Activated CD4-positive, alpha-beta memory T cell treated with anti-CD3 and anti-CD28 coated beads, Interleukin-2, amount 10 ng/mL, durations not matched to agents 7 days and 5 days (primary cell): ENCODE measurements around the gene AICDA. TPM values are rescaled to one million over a fixed set of nuclear protein-coding genes. Genes with fewer than 3 reads are reported as not detected.
"Not testable (repeated sequence)": the region's sequence is repeated elsewhere in the genome, so short reads cannot be mapped to it uniquely, and the experiment has no call there.

Experiments
- CTCF ChIA-PET: fragments of 350-600 bp; sonication (Branson Sonifier 250); formaldehyde crosslinking; loops from one replicate; lab custom pipeline; 2021; ENCODE audit warnings: antibody characterized with exemption, inconsistent platforms; lab: Charles Lee
- POLR2A ChIA-PET: fragments of 350-600 bp; sonication (Branson Sonifier 250); formaldehyde crosslinking; loops from one replicate; lab custom pipeline; 2021; ENCODE audit warnings: antibody characterized with exemption; lab: Charles Lee
- DNase-seq: peaks from one replicate; pipeline ENCODE4 v3.0.0-alpha.2; 2020
- H3K27ac Mint-ChIP-seq: one replicate; pipeline ENCODE4 v1.8.0; 2021; ENCODE audit warnings: mild to moderate bottlenecking, mixed read lengths
- H3K27me3 Mint-ChIP-seq: one replicate; pipeline ENCODE4 v1.8.0; 2021; ENCODE audit warnings: mixed read lengths
- H3K36me3 Mint-ChIP-seq: one replicate; pipeline ENCODE4 v1.8.0; 2021; ENCODE audit warnings: low read depth, mixed read lengths
- H3K4me1 Mint-ChIP-seq: one replicate; pipeline ENCODE4 v1.8.0; 2021; ENCODE audit warnings: mixed read lengths
- H3K4me3 Mint-ChIP-seq: one replicate; pipeline ENCODE4 v1.8.0; 2021; ENCODE audit warnings: mild to moderate bottlenecking, mixed read lengths
- H3K9me3 Mint-ChIP-seq: one replicate; pipeline ENCODE4 v1.8.0; 2021; ENCODE audit warnings: mixed read lengths
- total RNA-seq, 2 experiments: library from RNA; stranded (reverse); gene quantifications; one replicate each; pipeline ENCODE4 v1.2.3, GENCODE V29; 2021

AICDA gene
- total RNA-seq, 2 experiments from 2014 or later = not detected

DNA sequence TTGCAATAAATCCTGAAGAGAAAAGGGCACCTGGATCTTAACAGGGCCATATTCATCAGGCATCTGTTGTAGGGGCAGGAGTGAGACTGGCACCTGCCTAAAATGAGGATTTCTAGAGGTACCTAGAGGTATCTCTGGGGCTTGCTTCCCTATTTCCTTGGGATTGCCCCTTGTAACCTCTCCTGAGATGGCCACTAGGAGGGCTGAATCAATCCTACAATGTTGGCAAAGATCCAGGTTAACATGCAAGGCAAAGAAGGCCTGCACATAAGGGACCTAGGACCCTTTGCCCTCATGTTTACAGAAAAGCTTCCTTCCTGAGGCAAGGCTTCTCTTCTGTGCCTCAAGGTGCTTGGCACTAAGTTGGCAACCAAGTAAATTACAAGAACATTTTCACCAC, 46.1 kb downstream of the AICDA start:
- Mint-ChIP-seq H3K27me3 (no peaks in the 10 kb centered on the region), H3K4me1 (no peaks in the 10 kb centered on the region), H3K9me3 (peaks cover 2% of the 10 kb centered on the region), H3K36me3 (no peaks in the 10 kb centered on the region), H3K4me3 (no peak overlapping the region), H3K27ac (no peak overlapping the region)
- ChIA-PET POLR2A (no interaction called here), CTCF (interaction anchor here (1.4 kb wide), 1 partner anchor 22 kb away, joined by 4 read pairs; no protein-coding TSS in a partner anchor)
- no peak for DNase-seq

DNA sequence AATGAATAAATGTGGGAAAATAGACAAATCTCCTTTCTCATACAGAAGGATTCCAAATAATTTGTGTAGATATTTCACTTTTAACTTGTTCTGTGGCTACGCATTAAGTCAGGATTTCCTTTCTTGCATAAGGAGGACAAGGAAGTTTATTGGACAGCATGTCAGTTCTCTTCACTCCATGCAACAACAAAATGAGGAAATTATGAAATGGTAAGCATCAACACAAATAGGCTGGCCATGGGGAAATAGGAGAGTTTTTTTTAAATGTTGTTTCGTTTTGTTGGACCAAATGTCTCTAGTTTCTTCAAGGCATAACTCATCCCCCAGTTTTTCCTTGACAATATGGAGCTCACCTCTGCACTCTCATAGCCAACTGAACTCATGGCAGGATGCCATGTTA, 46.6 kb downstream of the AICDA start:
- POLR2A ChIA-PET, H3K4me3 Mint-ChIP-seq, H3K9me3 Mint-ChIP-seq, DNase-seq, H3K27ac Mint-ChIP-seq, H3K36me3 Mint-ChIP-seq, H3K27me3 Mint-ChIP-seq, H3K4me1 Mint-ChIP-seq: not testable (repeated sequence)
- CTCF ChIA-PET = interaction anchor here (1.4 kb wide), 1 partner anchor 22 kb away, joined by 4 read pairs; no protein-coding TSS in a partner anchor

DNA sequence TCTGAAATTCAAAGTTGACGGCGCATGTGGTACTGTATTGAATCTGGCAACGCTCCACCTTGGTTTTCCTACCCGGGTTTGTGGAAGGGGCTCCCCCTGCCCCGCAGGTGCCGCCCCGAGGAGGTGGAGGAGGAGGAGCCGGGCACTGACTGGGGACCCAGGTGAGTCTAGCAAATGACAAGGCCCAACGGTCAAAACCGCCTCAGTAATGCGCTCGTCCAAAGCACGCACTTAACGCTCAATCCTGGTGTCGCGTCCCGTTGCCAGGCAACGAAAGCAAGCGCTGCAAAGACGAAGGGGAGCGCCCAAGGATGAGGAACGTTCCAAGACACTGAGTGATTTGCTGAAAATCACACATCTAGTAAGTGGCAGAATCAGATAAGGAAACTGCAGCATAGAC, 48.0 kb downstream of the AICDA start:
- no peak overlapping the region for H3K27ac Mint-ChIP-seq
- H3K36me3 Mint-ChIP-seq = no peaks in the 10 kb centered on the region
- POLR2A ChIA-PET = no interaction called here
- CTCF ChIA-PET = interaction anchor here (0.7 kb wide), 1 partner anchor 21 kb away, joined by 3 read pairs; no protein-coding TSS in a partner anchor
- H3K27me3 Mint-ChIP-seq = no peaks in the 10 kb centered on the region
- H3K4me3 Mint-ChIP-seq = no peak overlapping the region
- peaks cover 2% of the 10 kb centered on the region for H3K9me3 Mint-ChIP-seq
- DNase-seq = no peak
- H3K4me1 Mint-ChIP-seq = no peaks in the 10 kb centered on the region

DNA sequence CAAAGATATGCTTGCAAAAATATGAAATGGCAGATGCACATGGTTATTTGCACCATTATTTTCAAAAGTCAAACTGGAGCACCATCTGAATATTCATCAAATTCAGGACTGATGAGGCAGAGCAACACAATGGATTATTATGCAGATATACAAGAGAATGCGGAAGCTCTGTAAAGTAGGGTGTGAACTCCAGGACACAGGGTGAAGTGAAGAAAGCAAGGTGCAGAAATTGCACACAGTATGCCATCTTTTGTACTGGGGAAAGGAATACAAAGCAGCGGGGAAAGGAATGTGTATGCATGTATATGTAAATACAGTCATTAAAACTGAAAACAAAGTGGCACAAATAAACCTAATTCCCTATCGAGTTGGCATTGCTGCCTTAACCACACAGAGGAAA, 49.3 kb downstream of the AICDA start:
- ChIA-PET POLR2A (no interaction called here), CTCF (no interaction called here)
- Mint-ChIP-seq H3K27ac (no peak overlapping the region), H3K4me1 (no peaks in the 10 kb centered on the region), H3K4me3 (no peak overlapping the region), H3K36me3 (no peaks in the 10 kb centered on the region), H3K9me3 (peaks cover 2% of the 10 kb centered on the region), H3K27me3 (no peaks in the 10 kb centered on the region)
- DNase-seq = no peak

DNA sequence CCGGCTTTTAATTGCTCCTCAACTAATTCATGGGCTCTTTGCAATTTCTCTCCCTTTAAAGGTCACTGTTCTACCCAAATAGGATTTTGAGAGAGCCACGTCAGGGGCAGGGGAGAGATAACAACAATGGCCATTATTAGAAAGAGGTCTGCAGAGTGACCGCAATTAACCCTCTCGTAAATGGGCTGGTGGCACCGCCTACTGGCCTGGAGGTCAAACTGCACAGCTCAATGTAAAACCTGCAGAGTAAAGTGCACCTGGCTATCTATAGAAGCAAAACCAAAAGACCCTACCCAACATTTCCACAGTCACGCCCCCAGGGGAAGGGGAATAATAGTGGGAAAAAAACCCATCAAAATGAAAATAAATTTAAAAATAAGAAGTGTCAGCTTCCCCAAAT, 50.3 kb downstream of the AICDA start:
- CTCF ChIA-PET = interaction anchor here (0.6 to 3.2 kb wide), 2 partner anchors 18 to 675 kb away, joined by 4 to 12 read pairs; no protein-coding TSS in a partner anchor
- POLR2A ChIA-PET = no interaction called here

DNA sequence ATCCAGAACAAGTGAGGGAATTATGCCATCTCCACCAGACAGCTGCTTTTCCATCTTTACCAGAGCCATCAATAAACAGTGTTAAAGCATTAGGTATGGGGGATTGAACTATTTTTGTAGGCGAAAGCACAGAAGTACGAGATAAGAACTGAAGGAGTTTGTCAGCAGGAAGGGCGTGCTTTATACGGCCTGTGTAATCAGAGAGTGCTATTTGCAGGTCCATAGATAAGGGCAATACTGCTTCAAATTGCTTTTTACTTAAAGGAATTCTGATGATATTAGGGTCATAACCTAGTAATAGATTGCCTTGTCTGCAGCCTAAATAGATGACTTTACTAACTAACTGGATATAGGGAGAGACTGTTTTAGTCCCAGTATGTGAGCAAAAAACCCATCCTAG, 51.6 kb downstream of the AICDA start:
- no peaks in the 10 kb centered on the region for H3K4me1 Mint-ChIP-seq
- ChIA-PET CTCF (interaction anchor here (3.2 kb wide), 1 partner anchor 17 kb away, joined by 12 read pairs; no protein-coding TSS in a partner anchor), POLR2A (no interaction called here)
- H3K27me3 Mint-ChIP-seq = no peaks in the 10 kb centered on the region
- H3K36me3 Mint-ChIP-seq = no peaks in the 10 kb centered on the region
- no peak overlapping the region for H3K27ac Mint-ChIP-seq
- H3K9me3 Mint-ChIP-seq = no peaks in the 10 kb centered on the region
- H3K4me3 Mint-ChIP-seq = no peak overlapping the region
- no peak for DNase-seq

More for the DNA sequence above, 50.3 kb downstream of the AICDA start:
- H3K4me3 Mint-ChIP-seq = no peak overlapping the region
- H3K27me3 Mint-ChIP-seq = no peaks in the 10 kb centered on the region
- H3K36me3 Mint-ChIP-seq = no peaks in the 10 kb centered on the region
- no peak for DNase-seq
- no peaks in the 10 kb centered on the region for H3K4me1 Mint-ChIP-seq
- H3K9me3 Mint-ChIP-seq = peaks cover under 1% of the 10 kb centered on the region
- no peak overlapping the region for H3K27ac Mint-ChIP-seq

DNA sequence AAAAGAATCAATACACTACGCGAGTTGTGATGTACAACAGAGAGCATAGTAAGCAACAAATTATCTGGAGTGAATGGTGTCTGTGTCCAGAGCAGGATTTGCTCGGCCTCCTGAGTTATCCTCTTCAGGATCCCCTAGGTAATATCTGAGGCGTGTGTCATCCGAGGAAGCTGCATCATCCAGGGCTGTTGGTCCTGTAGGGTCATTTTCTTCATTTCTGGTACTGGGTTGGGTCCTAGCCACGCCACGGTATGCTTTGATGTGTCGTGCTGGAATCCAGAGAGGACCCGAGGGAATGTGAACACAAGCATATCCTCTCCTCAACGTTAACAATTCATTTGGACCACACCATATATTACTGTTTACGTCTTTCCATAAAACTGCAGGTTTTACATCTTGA, 53.0 kb downstream of the AICDA start:
- no peak for DNase-seq
- no peak overlapping the region for H3K4me3 Mint-ChIP-seq
- POLR2A ChIA-PET = no interaction called here
- H3K4me1 Mint-ChIP-seq = no peaks in the 10 kb centered on the region
- no peak overlapping the region for H3K27ac Mint-ChIP-seq
- CTCF ChIA-PET = interaction anchor here (3.2 kb wide), 1 partner anchor 15 kb away, joined by 12 read pairs; no protein-coding TSS in a partner anchor
- no peaks in the 10 kb centered on the region for H3K27me3 Mint-ChIP-seq
- H3K9me3 Mint-ChIP-seq = no peaks in the 10 kb centered on the region
- no peaks in the 10 kb centered on the region for H3K36me3 Mint-ChIP-seq

DNA sequence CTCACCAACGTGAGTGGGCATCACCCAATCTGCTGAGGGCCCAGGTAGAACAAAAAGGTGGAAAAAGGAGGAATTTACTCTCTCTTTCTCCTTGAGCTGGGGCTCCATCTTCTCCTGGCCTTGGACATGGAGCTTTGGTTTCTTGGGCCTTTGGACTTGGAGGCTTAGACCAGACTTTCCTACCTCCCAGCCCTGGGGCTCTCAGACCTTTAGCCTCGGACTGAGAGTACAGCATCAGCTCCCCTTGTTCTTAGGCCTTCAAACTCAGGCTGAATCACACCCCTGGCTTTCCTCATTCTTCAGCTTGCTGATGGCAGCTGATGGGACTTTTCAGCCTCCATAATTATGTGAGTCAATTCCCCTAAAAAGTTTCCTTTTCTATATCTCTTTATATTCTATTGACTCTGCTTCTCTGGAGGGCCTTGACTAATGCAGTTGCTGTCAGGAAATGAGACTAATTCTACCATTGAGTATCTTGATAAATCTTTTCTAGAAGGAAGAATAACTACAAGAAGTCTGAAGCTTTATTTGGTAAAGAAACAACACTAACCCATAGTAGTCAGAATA, 56.0 kb downstream of the AICDA start:
- Mint-ChIP-seq H3K36me3 (no peaks in the 10 kb centered on the region), H3K4me1 (no peaks in the 10 kb centered on the region), H3K27ac (no peak overlapping the region), H3K27me3 (peaks cover 3% of the 10 kb centered on the region), H3K9me3 (no peaks in the 10 kb centered on the region), H3K4me3 (no peak overlapping the region)
- POLR2A ChIA-PET = no interaction called here
- CTCF ChIA-PET = interaction anchor here (1.3 kb wide), 1 partner anchor 12 kb away, joined by 6 read pairs; no protein-coding TSS in a partner anchor
- no peak for DNase-seq

DNA sequence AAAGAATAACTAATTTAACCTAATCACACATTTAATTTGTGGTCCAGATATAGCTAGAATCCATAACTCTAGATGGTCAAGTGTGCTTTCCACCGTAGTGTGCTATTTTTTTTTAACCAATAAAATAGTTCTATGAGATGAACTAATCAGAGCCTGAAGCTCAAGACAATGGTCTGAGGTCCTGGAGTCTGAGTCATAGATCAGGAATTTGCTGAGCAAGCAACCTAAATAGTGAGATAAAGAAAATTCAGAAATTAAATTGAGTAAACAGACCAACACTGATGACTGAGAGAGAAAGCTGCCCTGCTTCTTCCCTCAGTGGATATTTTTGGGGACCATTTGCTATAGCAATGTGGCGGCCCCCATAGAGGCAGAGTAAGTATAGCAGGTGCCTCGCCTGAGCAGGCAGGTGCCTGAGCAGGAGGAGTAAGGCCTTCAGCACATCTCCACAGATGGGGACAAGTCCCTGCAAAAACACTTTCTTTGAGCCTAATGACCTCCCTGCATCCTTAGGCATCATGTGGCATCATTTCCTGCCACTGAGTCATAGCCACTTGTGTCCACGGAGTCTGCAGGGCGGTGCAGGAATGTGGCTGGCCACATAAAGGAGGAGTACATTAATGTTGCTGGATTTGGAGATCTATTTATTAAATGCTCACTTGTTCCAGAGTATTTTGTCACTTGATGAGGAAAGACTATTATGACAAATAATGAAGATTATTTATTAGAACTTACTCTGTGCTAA, 58.0 kb downstream of the AICDA start:
- peaks cover 3% of the 10 kb centered on the region for H3K27me3 Mint-ChIP-seq
- CTCF ChIA-PET = interaction anchor here (1.9 kb wide), 1 partner anchor 10 kb away, joined by 7 read pairs; no protein-coding TSS in a partner anchor
- no peak overlapping the region for H3K27ac Mint-ChIP-seq
- no peak overlapping the region for H3K4me3 Mint-ChIP-seq
- H3K36me3 Mint-ChIP-seq = no peaks in the 10 kb centered on the region
- POLR2A ChIA-PET = no interaction called here
- H3K4me1 Mint-ChIP-seq = no peaks in the 10 kb centered on the region
- no peaks in the 10 kb centered on the region for H3K9me3 Mint-ChIP-seq
- DNase-seq = no peak

DNA sequence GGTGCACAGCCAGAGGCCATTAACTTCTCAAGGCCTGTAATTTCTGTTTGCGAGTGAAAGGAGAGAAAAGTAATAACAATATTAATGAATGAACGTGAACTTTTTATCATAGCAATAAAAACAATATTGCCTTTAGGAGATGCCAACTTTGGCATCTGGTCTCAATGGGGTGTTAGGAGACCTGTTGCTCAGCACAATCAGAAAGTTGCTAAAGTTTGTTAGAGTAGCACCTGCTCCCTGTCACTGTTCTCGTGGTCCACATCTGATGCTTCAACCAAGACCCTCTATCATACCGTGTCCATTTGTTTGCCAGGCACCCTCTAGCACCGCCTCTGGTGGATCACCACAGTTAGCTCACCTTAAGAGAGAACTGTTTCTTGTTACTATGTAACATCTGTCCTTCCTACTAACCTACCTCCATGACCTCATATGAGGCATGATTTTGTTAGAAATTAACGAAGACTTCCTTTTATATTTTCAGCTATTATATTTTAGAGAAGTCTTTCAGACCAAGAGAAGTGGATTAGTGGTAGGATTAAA, 59.5 kb downstream of the AICDA start:
- H3K4me3 Mint-ChIP-seq = no peak overlapping the region
- H3K9me3 Mint-ChIP-seq = no peaks in the 10 kb centered on the region
- POLR2A ChIA-PET = no interaction called here
- no peak for DNase-seq
- H3K4me1 Mint-ChIP-seq = no peaks in the 10 kb centered on the region
- CTCF ChIA-PET = interaction anchor here (1.7 kb wide), 1 partner anchor 9 kb away, joined by 7 read pairs; no protein-coding TSS in a partner anchor
- H3K36me3 Mint-ChIP-seq = no peaks in the 10 kb centered on the region
- H3K27ac Mint-ChIP-seq = no peak overlapping the region
- peaks cover 6% of the 10 kb centered on the region for H3K27me3 Mint-ChIP-seq

Other genes starting within 250 kb of the AICDA start
- gene CLEC6A, start 156.9 kb downstream of the AICDA start, total RNA-seq = not detected
- gene CLEC4D, start 99.4 kb downstream of the AICDA start, total RNA-seq = not detected
- not detected for gene CLEC4E, start 72.0 kb downstream of the AICDA start, total RNA-seq
- not detected for gene MFAP5, start 50.0 kb upstream of the AICDA start, total RNA-seq
- 1 to 10 TPM; 1.3 to 1.6 TPM for gene RIMKLB, start 85.1 kb upstream of the AICDA start, total RNA-seq
- gene A2ML1, start 209.8 kb upstream of the AICDA start, total RNA-seq = not detected